LNCaP clone FGC (cell line): ENCODE measurements around the gene RNASEH2A.
"Not testable (repeated sequence)": the region's sequence is repeated elsewhere in the genome, so short reads cannot be mapped to it uniquely, and the experiment has no call there.

Experiments
- DNase-seq: peaks from one replicate; pipeline ENCODE4 v3.0.0-alpha.2; 2011; ENCODE audit warnings: low read depth
- H3K4me3 ChIP-seq: 2 replicates; pipeline ENCODE4 v1.5.1; 2011; ENCODE audit warnings: mild to moderate bottlenecking, low read depth, low read length, control low read depth
- CTCF ChIP-seq: IDR thresholded peaks from 2 replicates; pipeline ENCODE4 v1.5.1; 2012; ENCODE audit warnings: mild to moderate bottlenecking; ENCODE audit not compliant: control insufficient read depth, insufficient read depth; ENCODE audit errors: extremely low read depth

RNASEH2A gene

GRCh38 chr19:12838886-12839756, 32.7 kb downstream of the RNASEH2A start:
- DNase-seq, result no peak
- TF ChIP-seq CTCF, result no peak
- H3K4me3 ChIP-seq, result peak overlapping the region; percentile 65

- TF ChIP-seq CTCF, result no peak
- no peak overlapping the region for H3K4me3 ChIP-seq
- DNase-seq, result peak; percentile 52
Observed at GRCh38 chr19:12840091-12841079, 34.0 kb downstream of the RNASEH2A start.

DNA sequence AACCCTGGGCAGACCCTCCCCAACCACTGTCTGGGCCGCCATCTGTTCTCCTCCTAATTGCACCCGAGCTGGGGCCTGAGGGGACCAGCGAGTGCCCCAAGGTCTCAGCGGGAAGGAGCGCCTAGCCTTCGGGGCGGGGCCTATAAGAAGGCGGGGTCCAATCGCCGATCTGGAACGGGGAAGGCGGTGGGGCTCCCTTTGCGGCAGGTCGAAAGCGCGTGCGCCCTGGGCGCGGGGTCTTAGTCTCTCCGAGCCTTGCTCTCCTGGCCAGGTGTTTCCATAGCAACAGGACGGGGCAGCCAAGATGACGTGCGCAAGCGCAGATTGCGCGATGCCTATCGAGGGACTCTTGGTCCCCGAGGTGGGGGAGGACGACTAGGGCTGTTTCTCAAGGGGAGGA, 34.7 kb downstream of the RNASEH2A start:
- TF ChIP-seq CTCF, result no peak
- H3K4me3 ChIP-seq, result no peak overlapping the region
- DNase-seq, result no peak

DNA sequence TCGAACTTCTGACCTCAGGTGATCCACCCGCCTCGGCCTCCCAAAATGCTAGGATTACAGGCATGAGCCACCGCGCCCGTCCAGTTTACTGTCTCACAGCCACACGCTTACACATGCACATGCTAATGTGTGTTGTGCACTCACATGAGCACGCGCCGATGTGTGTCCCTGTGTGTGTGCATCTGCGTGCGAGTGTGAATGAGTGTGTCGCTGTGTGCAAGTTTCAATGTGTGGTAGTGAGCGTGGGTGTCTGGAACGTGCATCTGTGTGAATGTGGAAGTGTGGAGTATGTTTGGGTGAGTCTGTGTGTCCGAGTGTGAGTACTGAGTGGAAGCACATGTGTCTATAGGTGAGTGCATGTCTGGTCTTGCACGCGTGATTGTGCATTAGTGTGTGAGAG, 36.1 kb downstream of the RNASEH2A start:
- no peak overlapping the region for H3K4me3 ChIP-seq
- no peak for DNase-seq
- TF ChIP-seq CTCF, result no peak

DNA sequence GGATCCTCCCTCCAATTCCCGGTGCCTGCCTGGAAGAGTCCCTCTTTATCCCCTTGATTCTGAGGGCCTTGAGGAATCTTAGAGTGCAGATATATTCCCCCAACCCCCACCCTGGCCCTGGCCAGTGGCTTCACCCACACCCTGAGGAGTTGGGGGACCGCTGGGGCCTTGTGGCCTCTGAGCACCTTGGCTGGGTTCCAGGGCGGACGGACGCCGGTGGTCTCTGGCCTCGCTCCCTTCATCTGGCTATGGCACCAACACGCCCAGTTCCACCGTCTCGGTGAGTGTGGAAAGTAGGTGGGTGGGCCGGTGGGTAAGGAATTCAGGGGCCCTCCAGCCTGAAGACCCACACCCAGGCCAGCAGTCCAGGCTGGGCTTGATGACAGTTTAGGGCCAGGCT, 36.9 kb downstream of the RNASEH2A start:
- no peak for DNase-seq
- no peak for TF ChIP-seq CTCF
- no peak overlapping the region for H3K4me3 ChIP-seq

DNA sequence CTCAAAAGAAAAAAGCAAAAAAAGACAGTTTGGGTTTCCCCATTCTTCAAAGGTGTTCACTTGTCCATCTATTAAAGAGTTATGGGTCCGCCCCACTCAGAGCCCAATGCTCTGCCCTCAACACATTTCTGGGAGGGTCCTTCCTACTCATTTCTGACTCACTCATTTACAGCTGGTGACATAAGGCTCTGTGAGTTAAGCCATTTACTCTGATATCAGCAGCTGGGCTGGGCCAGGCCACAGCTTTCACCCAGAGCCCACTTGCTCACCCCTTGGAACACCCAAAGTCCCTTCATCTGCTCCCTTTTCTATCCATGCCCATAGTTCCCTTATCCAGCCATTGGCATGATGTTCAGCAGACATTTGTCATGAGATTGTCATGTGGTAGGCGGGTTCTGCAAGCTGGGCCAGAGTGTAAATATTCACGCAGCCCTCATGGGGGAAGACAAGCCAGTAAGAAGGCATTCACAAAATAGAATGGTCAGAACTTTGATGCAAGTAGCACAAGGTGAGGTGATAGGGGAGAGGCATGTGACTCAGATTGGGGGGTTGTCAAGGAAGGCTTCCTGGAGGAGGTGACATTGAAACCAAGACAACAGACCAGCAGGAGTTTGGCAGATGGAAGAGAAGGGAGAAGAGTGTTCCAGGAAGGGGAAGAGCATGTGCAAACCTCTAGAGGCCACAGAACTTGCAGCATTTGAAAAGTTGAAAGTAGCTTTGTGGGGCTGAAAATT, 37.8 kb downstream of the RNASEH2A start:
- no peak for TF ChIP-seq CTCF
- no peak for DNase-seq
- no peak overlapping the region for H3K4me3 ChIP-seq

DNA sequence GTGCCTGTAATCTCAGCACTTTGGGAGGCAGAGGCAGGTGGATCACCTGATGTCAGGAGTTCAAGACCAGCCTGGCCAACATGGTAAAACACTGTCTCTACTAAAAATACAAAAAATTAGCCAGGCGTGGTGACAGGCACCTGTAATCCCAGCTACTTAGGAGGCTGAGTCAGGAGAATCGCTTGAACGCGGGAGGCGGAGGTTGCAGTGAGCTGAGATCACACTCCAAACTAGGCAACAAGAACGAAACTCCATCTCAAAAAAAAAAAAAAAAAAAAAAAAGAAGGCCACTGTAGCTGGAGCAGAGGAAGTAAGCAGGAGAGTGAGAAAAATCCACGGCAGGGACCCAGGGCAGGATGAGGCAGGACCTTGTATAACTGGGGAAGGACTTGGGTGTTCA, 40.2 kb downstream of the RNASEH2A start:
- not testable (repeated sequence) for DNase-seq, H3K4me3 ChIP-seq
